GM10266 (cell line): ENCODE results near the gene SCPEP1.

ENCODE experiments used
- DNase-seq: peaks from one replicate; pipeline ENCODE4 v3.0.0; 2012; ENCODE audit errors: extremely low spot score
- TF ChIP-seq, protein P1 (sequence below): IDR thresholded peaks from 2 replicates; pipeline ENCODE4 v1.5.1; 2012; ENCODE audit warnings: mild to moderate bottlenecking, low read depth; ENCODE audit not compliant: control insufficient read depth, insufficient read depth; ENCODE audit errors: missing control alignments

The SCPEP1 gene

GRCh38 chr17:57004944-57005579 is 27.1 kb downstream of the SCPEP1 start:
- TF ChIP-seq, protein P1, sequence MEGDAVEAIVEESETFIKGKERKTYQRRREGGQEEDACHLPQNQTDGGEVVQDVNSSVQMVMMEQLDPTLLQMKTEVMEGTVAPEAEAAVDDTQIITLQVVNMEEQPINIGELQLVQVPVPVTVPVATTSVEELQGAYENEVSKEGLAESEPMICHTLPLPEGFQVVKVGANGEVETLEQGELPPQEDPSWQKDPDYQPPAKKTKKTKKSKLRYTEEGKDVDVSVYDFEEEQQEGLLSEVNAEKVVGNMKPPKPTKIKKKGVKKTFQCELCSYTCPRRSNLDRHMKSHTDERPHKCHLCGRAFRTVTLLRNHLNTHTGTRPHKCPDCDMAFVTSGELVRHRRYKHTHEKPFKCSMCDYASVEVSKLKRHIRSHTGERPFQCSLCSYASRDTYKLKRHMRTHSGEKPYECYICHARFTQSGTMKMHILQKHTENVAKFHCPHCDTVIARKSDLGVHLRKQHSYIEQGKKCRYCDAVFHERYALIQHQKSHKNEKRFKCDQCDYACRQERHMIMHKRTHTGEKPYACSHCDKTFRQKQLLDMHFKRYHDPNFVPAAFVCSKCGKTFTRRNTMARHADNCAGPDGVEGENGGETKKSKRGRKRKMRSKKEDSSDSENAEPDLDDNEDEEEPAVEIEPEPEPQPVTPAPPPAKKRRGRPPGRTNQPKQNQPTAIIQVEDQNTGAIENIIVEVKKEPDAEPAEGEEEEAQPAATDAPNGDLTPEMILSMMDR: peak; percentile 23

DNA sequence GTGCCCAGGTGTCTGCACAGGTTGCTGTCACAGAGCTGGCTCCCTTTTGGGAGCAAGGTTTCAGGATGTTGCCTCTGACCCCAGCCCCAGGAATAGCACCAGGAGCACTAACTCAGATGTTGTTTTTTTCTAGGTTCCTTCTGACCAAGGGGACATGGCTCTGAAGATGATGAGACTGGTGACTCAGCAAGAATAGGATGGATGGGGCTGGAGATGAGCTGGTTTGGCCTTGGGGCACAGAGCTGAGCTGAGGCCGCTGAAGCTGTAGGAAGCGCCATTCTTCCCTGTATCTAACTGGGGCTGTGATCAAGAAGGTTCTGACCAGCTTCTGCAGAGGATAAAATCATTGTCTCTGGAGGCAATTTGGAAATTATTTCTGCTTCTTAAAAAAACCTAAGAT is 28.1 kb downstream of the SCPEP1 start:
- no peak for DNase-seq
- TF ChIP-seq, protein P1: no peak

More at GRCh38 chr17:57004944-57005579, 27.1 kb downstream of the SCPEP1 start:
- DNase-seq: peak; percentile 69

- DNase-seq: no peak
- TF ChIP-seq, protein P1: no peak
These were observed 31.0 kb downstream of the SCPEP1 start for GRCh38 chr17:57008958-57009357.

GRCh38 chr17:57009737-57010445 is 32.0 kb downstream of the SCPEP1 start:
- TF ChIP-seq, protein P1: peak; percentile 72
- peak; percentile 66 for DNase-seq

DNA sequence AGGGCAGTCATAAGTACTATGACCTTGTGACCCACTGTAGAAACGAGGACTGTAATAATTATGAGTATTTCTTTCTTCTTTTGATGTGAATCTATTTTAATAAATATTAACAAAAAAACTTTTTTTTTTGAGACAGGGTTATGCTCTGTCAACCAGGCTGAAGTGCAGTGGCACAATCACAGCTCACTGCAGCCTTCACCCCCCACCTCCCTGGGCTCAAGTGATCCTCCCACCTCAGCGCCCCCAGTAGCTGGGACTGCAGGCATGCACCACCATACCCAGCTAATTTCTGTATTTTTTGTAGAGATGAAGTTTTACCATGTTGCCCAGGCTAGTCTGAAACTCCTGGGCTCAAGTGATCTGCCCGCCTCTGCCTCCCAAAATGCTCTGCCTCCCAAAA is 32.6 kb downstream of the SCPEP1 start:
- TF ChIP-seq, protein P1: no peak
- DNase-seq: no peak

GRCh38 chr17:57011491-57012015 is 33.6 kb downstream of the SCPEP1 start:
- TF ChIP-seq, protein P1: no peak
- no peak for DNase-seq
